Measurements from ENCODE around the gene DCAKD.

Gene DCAKD

GRCh38 chr17:44998646-44999045, 52.8 kb downstream of the DCAKD start:
- no peak for DNase-seq

- no peak for DNase-seq
These were observed 53.5 kb downstream of the DCAKD start for GRCh38 chr17:44997733-44998520.

GRCh38 chr17:44996304-44996703, 55.1 kb downstream of the DCAKD start:
- no peak for DNase-seq

GRCh38 chr17:44995436-44996001, 55.9 kb downstream of the DCAKD start:
- DNase-seq: no peak

GRCh38 chr17:44992242-44992939, 59.0 kb downstream of the DCAKD start:
- no peak for DNase-seq

- no peak for DNase-seq
These were observed 60.4 kb downstream of the DCAKD start for GRCh38 chr17:44990994-44991393.

- no peak for DNase-seq
These were observed 61.8 kb downstream of the DCAKD start for GRCh38 chr17:44989552-44990138.

GRCh38 chr17:44988044-44988942, 63.1 kb downstream of the DCAKD start:
- DNase-seq: no peak

GRCh38 chr17:44983563-44983962, 67.9 kb downstream of the DCAKD start:
- DNase-seq: no peak

GRCh38 chr17:44982113-44982702, 69.2 kb downstream of the DCAKD start:
- no peak for DNase-seq

- DNase-seq: peak; percentile 22
These were observed 70.0 kb downstream of the DCAKD start for GRCh38 chr17:44981221-44981968.

- no peak for DNase-seq
These were observed 71.9 kb downstream of the DCAKD start for GRCh38 chr17:44979426-44979995.

GRCh38 chr17:44978807-44979206, 72.6 kb downstream of the DCAKD start:
- DNase-seq: no peak

GRCh38 chr17:44977814-44978550, 73.5 kb downstream of the DCAKD start:
- no peak for DNase-seq

GRCh38 chr17:44977065-44977464, 74.4 kb downstream of the DCAKD start:
- no peak for DNase-seq

GRCh38 chr17:44976206-44976605, 75.2 kb downstream of the DCAKD start:
- no peak for DNase-seq
